NOMO-1 treated with dmso at 0.1 percent for 144 hours (cell line): ENCODE data around the gene ZNF282.
"Not testable (repeated sequence)": the region's sequence is repeated elsewhere in the genome, so short reads cannot be mapped to it uniquely, and the experiment has no call there.

Source experiments
- DNase-seq: peaks from one replicate; lab custom pipeline; 2025; ENCODE audit not compliant: unreplicated experiment; lab: John Stamatoyannopoulos, UW

Gene ZNF282

DNA sequence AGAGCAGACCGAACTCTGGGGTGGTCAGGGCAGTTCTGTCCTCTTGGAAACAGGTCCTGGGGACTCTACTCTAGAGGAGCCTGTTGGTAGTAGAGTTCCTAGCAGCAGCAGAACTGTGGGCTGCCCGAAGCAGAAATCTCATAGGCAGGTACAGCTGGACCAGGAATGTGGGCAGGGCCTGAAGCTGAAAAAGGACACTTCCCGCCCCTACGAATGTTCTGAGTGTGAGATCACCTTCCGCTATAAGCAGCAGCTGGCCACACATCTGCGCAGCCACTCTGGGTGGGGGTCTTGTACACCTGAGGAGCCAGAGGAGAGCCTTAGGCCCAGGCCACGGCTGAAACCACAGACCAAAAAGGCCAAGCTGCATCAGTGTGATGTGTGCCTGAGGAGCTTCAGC is 58.3 kb downstream of the ZNF282 start:
- DNase-seq = no peak

DNA sequence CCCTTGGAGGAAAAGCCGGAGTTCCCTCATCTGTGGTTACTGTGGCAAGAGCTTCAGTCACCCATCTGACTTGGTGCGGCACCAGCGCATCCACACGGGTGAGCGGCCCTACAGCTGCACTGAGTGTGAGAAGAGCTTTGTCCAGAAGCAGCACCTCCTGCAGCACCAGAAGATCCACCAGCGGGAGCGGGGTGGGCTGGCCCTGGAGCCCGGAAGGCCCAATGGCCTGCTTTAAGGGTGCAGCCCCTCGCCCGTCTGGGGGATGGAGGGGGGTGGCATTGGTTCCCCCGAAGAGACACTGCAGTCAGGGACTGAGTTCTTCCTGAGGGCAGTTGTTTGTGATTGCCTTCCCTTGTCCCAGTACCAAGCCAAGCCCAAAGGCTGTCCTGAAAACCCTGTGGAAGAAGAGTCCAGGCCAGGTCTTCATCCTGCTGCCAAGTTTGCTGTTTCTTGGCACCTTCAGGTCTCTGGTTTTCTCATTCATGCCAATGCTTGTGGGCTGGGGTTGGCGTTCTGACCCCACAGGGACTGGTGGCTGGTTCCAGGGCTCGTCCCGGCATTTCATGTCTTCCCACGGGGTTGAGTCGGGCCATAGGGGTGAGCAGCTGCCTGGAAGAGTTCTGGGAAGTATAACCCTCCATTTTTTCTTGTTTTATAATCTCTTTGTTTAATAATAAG is 59.0 kb downstream of the ZNF282 start:
- no peak for DNase-seq

DNA sequence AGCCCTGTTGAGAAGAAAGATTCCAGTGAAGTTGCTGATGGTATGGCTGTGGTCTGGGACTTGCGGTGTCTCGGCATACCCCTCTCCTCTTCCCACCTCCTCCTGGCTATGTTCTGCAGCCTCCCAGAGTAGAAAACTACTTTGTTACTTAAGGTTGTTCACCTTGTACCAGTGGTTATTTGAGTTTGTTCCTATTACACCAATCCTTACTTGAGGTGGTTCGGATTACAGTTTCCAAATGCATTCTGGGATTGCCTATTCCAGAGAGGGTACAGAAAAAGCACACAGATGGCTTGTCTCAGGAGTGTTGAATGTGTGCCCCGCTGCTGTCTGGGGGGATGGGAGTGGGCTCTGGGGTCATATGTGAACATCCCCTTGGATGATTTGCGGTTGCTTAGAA is 59.8 kb downstream of the ZNF282 start:
- DNase-seq = no peak

DNA sequence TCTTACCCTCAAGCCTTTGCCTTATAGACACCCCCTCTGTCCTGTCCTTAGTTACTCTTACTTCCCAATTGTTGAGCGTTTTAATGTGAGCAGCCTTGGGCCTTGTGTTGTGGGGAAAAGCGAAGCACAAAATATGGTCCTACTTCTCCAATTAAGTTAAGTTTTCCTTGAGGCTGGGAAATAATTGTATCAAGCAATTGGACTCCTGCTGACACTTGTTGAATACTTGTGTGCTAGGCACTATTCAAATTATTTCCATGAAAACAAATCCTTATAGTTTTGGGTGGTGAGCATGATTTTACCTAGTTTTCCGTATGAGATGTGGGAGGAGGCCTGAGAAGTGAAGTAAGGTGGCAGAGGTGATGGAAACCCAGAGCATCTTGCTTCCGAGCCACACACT is 61.2 kb downstream of the ZNF282 start:
- no peak for DNase-seq

DNA sequence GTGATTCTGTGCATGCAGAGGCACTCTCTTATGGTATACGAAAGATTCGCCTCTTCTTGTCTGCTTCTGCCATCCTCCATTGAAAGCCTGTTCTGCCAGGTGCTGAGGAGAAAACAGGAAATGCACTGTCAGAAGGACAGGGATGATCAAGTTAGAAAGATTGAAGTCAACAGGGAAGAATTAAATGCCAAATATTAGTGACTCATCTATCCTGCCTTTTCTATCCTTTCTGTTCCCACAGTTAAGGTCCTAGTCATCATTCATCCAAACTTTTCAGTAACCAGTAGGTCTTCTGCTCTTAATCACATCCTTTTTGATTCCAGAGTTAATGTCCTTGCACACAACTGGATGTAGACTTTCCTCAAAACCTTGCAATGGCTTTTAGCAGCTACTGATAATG is 61.8 kb downstream of the ZNF282 start:
- no peak for DNase-seq

DNA sequence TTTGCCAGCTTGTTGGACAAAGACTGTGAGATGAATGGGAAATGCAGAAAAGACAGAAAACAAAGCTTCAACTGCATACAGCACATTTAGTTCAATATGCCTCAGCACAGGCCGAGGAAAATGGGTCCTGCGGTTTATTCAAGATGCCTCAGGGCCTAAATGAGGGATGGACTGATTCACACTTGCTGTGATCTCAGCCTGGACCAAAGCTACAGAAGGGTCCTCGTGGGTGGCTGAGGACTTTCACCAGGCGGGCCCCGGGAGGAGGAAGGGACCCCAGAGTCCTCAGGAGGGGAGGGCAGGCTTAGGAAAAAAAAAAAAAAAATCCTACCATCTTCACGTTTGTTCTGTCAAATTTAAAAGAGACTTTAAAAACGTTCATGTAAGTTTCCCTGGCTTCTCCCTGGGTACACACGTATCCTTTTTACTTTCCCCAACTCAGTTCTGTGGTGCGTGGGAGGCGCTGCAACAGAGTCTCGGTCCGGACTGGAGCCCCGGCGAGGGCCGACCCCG is 66.0 kb downstream of the ZNF282 start:
- no peak for DNase-seq

DNA sequence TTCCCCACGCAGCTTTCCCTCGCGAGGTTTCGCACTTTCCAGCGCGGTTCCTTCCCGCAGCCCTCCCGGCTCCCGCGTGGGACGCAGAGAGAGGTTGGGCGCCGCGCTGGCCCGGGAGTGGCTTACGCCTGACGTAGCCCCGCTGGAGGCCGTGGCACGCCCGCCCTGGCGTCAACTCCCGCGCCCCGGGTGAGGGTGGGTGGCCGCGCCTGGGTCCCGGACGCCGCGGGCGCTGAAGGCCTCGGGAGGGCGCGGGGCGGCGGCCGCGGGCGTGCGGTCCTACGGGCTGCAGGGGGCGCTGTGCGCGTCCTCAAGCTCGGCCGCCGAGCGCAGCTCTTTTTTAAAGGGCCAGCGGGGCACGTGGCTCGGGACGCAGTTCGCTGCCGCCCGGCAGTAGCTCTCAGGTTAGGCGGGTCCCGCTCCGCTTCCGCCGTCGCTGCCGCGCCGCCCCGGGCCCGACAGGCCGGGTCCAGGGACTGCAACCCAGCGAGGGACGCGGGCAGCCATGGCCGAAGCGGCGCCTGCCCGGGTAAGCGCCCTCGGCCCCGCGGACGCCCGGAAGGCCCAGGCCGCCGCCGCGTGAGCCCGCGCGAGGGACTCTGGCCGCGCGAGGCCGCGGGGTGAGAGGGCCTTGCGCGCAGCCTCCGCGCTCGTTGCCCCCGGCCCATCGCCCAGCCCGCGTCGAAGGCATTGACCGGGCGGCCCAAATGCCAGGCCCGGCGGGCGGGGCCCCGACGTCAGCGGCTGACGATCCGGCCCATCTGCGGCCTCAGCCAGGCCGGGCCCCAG is 66.7 kb downstream of the ZNF282 start, which contains the start of gene ZNF783:
TSS of gene ZNF783 (plus strand) at position 368 of the 789 bp plus-strand sequence. CDS start at position 506, 138 bp downstream.
- DNase-seq = peak; percentile 60

DNA sequence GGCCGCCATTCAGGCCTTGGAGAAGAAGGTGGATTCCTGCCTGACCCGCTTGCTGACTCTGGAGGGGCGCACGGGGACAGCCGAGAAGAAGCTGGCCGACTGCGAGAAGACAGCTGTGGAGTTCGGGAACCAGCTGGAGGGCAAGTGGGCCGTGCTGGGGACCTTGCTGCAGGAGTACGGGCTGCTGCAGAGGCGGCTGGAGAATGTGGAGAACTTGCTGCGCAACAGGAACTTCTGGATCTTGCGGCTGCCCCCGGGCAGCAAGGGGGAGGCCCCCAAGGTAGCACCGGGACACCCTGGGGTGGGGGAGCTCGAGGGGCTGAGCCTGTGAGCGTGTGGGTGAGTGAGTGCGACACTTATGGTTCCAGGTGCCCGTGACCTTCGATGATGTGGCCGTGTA is 71.1 kb downstream of the ZNF282 start:
- no peak for DNase-seq

DNA sequence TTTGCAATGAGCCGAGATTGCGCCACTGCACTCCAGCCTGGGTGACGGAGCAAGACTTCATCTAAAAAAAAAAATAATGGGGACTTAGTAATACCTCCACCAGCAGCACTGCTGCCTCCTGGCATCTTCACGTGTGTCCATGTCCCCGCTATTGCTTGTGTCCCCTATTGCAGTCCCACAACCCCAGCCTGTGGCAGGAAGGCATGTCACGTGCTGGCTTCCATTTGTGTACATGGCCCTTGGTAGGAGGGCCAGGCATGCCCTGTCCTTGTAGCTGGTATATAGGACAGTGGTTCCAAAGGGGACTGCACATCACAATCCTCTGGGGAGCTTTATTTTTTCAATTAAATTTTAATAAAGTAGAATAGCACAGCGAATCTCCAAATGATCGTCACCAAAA is 72.4 kb downstream of the ZNF282 start:
- DNase-seq = no peak

DNA sequence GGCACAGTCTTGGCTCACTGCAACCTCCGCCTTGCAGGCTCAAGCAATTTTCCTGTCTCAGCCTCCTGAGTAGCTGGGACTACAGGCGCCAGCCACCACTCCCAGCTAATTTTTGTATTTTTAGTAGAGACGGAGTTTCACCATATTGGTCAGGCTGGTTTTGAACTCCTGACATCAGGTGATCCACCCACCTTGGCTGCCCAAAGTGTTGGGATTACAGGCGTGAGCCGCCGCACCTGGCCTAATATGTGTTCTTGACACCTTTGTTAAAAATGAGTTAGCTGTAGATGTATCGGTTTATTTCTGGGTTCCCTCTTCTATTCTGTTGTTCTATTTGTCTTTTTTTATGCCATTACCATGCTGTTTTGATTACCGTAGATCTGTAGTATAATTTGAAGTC is 79.1 kb downstream of the ZNF282 start:
- not testable (repeated sequence) for DNase-seq
